Measurements from ENCODE around the gene PTBP3.

GRCh38 chr9:112378328-112379176 is 45.1 kb upstream of the PTBP3 start:
- TF ChIP-seq POLR2AphosphoS5 (IDR thresholded peaks at IDR 0.05; ENCODE audit: low read depth, low read length) (no peak), TAF1 (IDR thresholded peaks at IDR 0.05; ENCODE audit: borderline replicate concordance, low read depth, low read length) (no peak), POLR2A (IDR thresholded peaks at IDR 0.05; ENCODE audit: low read depth, low read length) (no peak)

Data from GM12892 (cell line).